ENCODE results near the gene MAD1L1.

- TF ChIP-seq, protein P1, sequence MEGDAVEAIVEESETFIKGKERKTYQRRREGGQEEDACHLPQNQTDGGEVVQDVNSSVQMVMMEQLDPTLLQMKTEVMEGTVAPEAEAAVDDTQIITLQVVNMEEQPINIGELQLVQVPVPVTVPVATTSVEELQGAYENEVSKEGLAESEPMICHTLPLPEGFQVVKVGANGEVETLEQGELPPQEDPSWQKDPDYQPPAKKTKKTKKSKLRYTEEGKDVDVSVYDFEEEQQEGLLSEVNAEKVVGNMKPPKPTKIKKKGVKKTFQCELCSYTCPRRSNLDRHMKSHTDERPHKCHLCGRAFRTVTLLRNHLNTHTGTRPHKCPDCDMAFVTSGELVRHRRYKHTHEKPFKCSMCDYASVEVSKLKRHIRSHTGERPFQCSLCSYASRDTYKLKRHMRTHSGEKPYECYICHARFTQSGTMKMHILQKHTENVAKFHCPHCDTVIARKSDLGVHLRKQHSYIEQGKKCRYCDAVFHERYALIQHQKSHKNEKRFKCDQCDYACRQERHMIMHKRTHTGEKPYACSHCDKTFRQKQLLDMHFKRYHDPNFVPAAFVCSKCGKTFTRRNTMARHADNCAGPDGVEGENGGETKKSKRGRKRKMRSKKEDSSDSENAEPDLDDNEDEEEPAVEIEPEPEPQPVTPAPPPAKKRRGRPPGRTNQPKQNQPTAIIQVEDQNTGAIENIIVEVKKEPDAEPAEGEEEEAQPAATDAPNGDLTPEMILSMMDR (IDR thresholded peaks at IDR 0.05; ENCODE audit: insufficient read depth, low read depth, low read length) = no peak
- no peak for TF ChIP-seq EZH2 (IDR thresholded peaks at IDR 0.05; ENCODE audit: insufficient read depth, low read length)
These were observed 15.5 kb downstream of the MAD1L1 start for GRCh38 chr7:2217206-2217605.
